Forelimb muscle (tissue), 1 donor: ENCODE results near the gene NFATC3. TPM values are rescaled to one million over a fixed set of nuclear protein-coding genes. Genes with fewer than 3 reads are reported as not detected.
A peak's percentile ranks its signal among the peaks of the same experiment; 100 is the strongest.

ENCODE experiments used
- DNase-seq: peaks from one replicate; pipeline ENCODE4 v3.0.0-alpha.2; 2013; ENCODE audit warnings: low read depth
- polyA plus RNA-seq: library from polyadenylated mRNA; unstranded; fragments of 120-200 nt; gene quantifications from one replicate; pipeline ENCODE4 v1.2.1, GENCODE V29; 2013; ENCODE audit not compliant: insufficient read length

The NFATC3 gene
- polyA plus RNA-seq, 1 donor = 27.6 TPM

DNA sequence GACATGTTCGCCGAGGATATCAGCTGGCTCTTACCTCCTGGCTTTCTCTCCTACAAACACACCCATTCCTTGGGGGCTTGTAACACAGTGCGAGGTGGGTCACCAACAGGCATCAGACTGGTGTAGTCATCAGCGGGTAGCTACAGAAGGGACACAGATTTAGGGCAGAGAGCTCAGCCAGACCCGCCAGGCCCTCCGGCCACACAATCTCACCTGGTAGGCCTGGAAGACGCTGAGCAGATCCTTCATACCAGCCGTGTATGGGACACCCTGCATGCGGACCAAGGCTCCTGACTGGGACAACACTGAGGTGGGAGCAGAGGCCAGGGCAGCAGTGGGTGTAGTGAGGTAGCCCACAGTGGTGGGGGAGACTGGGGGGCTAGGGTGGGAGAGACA, 145.0 kb downstream of the NFATC3 start:
- DNase-seq = no peak

DNA sequence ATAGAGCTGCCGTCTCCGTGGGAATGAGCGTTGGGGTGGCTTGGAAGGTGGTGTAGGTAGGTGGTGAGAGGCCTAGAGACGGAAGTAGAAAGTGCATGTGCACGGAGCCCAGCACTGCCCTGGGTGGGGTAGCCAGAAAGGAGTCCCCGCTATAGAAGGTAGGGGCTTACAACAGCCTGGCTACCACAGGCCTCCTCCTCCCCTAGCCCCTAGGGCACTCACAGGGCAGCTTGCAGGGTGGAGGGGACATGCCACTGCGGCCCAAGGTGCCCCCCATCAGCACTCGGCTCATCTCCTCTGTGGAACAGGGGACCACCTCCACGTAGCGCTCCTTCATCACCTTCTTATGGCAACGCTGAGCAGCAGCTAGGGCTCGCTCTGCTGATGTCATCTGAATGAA, 145.8 kb downstream of the NFATC3 start:
- no peak for DNase-seq

- no peak for DNase-seq
Measured at GRCh38 chr16:68231384-68232136, 146.4 kb downstream of the NFATC3 start.

DNA sequence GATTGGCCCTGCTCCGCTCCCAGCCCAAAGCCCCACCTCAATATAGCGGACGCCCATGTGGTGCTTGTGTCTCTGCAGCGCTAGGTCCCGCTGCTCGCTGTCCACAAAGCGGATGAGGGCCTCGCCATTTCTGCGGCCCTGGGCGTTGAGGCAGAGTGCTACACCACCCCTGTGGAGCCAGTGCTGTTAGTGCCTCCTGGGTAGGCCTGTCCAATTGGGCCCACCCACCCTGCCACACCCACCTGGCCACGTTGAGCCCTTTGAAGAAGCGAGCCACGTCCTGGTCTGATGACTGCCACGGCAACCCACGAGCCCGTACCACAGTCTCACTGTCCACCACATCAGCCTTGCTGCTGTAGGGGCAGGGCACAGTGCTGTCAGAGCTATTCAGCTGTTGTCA, 147.2 kb downstream of the NFATC3 start:
- no peak for DNase-seq

GRCh38 chr16:68233085-68233834, 148.1 kb downstream of the NFATC3 start:
- no peak for DNase-seq

DNA sequence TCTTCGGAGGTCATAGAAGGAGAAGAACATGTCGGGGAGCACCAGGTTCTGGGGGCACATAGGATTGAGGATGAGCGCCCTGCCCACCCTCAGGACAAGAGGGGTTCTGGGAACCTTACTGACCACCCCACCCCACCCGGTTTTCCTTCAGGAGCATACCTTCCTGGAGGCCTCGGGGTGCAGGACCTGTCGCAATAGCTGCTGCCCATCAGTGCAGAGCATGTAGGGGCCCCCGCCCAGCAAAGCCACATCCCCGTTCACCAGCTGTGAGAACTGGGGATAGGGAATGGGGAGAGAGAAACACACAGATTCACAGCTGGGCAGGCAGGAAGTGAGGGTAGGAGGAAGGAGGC, 148.6 kb downstream of the NFATC3 start:
- DNase-seq = no peak

- DNase-seq = no peak
Measured at GRCh38 chr16:68234188-68235107, 149.3 kb downstream of the NFATC3 start.

GRCh38 chr16:68235108-68235886, 150.1 kb downstream of the NFATC3 start:
- DNase-seq = no peak

GRCh38 chr16:68235887-68236136, 150.6 kb downstream of the NFATC3 start, which contains the start of gene ESRP2:
ESRP2 (minus strand) TSS chr16:68236127; CDS start chr16:68236045, 82 bp downstream.
- no peak for DNase-seq

DNA sequence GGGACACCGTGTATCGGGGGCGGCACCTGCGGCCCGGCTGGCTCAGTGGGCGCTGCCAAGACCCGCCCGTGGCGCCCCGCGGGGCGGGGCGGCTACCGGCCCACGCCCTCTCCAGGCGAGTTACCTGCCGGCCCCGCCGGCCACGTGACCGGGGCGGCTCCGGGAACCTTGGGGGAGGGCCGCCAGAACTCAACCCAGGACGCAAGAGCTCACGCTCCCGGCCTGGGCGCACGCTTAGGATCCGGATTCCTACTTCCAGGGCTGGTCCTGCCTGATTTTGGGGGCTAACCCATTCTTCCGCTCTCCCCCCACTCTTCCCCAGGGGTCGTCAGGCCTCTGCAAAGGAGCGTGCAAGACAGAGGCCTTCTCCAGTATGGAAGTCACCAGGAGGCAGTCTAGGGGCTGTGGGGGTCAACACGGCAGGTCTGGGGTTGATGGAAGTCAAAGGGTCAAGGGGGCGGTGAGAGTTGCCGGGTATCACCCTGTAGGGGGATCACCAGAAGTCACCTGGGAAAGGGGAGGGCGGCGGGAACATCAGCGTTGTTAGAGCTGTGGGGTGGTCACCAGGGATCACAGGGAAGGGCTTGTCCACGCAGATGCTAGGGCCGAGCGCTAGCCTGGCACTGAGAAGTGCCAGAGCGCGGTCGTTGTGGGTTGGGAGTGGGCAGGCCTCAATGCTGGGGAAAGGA, 151.1 kb downstream of the NFATC3 start:
- no peak for DNase-seq

- no peak for DNase-seq
Measured at GRCh38 chr16:68236826-68237242, 151.7 kb downstream of the NFATC3 start.

DNA sequence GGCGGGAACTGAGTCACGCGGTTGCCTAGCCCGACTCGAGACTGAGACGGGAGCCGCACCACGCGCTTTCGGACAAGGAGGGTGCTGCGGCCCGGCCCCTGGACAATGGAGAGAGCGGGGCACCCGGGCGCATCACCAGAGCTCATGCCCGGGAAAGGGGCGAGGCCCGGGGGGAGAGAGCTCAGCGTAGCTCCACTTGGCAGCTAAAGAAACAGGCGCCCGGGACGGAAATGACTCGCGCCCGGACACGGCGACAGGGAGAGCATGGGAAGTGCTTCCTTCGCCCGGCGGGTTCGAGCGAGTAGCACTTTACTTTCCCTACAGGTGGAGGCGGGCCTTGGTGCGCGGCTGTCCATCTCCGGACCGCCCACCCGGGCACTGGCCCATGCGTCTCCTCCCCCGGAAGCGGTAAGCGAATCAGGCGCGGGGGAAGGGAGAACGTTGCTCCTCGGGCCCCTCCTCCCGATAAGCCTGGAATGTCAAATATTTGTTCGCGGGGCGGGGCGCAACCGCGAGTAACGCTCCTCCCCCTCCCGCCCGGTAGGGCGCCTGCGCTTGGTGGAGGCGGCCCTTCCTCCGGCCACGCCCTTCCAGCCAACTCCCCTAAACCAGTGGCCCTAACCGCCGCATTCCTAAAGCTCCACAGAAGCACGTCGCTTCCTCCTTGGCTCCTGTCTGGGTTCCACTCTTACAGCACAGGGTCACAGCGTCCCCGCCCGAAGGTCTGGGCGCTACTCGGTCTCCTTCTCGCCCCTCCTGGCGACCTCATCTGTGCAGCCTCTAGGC, 152.3 kb downstream of the NFATC3 start:
- peak; percentile 83 for DNase-seq

- no peak for DNase-seq
Measured at GRCh38 chr16:68238029-68238345, 152.8 kb downstream of the NFATC3 start.

DNA sequence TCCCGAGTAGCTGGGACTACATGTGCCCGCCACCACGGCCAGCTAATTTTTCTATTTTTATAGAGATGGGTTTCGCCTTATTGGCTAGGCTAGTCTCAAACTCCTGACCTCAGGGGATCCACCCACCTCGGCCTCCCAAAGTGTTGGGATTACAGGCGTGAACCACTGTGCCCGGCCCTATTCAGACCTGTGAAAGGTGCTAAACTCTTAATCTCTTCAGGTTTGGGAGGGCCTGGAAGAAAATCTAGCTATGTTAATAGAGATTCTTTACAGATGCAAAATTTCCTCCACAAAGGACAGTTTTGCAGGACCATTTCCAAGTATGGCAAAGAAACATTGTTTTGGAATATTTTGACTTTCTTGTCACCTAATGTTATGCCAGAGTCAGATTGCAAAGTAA, 156.9 kb downstream of the NFATC3 start:
- no peak for DNase-seq

DNA sequence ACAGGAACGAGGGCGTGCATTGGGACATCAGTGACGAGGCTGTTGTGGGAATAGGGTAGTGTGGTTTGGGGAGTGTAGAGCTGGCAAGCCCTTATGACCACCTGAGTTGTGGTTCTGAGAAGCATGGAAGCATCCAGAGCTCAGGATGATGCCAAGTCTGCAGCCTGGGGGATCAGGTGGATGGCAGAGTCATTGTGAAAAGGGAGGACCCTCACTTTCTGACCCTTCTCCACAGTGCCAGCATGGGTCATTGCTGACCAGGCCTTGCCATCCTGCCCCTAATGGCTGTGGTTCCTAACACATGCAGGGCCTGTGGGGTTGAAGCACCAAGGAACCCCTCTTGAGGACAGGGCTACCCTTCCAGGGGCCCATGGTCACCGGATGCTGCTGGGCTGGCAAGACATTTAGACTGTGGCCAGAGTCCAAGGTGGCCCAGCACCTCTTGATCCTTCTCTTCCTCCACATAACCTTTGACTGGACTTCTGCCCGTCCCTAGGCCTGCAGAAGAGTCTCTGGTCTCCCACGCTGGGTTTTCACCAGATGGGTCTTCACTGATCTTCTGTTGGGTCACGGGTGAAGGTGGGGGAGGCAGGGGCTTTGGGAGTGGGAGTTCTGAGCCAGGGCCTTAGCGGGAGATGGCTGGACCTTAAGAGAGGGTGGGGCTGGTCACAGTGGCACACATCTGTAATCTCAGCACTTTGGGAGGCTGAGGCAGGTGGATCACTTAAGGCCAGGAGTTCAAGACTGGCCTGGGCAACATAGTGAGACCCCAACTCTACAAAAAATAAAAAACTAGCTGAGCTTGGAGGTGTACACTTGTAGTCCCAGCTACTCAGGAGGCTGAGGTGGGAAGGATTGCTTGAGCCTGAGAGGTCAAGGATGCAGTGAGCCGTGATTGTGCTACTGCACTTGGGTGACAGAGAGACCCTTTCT, 158.0 kb downstream of the NFATC3 start:
- DNase-seq = no peak

- DNase-seq = no peak
Measured at GRCh38 chr16:68244481-68244902, 159.3 kb downstream of the NFATC3 start.

- peak; percentile 90 for DNase-seq
Measured at GRCh38 chr16:68244903-68245853, 160.0 kb downstream of the NFATC3 start, which contains the start of gene PLA2G15. PLA2G15 (plus strand) TSS chr16:68245373; CDS start chr16:68245427, 54 bp downstream.

GRCh38 chr16:68246121-68246520, 161.0 kb downstream of the NFATC3 start:
- DNase-seq = no peak
